H9 (cell line): ENCODE measurements around the gene UFSP1. TPM values are rescaled to one million over a fixed set of nuclear protein-coding genes. Genes with fewer than 3 reads are reported as not detected.

Experiments
- DNase-seq: peaks from one replicate; pipeline ENCODE4 v3.0.0-alpha.2; 2017
- H2AFZ ChIP-seq: one replicate; pipeline ENCODE4 v1.6.1; 2013; ENCODE audit warnings: mild to moderate bottlenecking, low read length, control low read depth, moderate library complexity
- H2AK5ac ChIP-seq: 2 replicates; pipeline ENCODE4 v1.6.1; 2013; ENCODE audit warnings: low read length, control low read depth, mixed read lengths; ENCODE audit not compliant: insufficient read length
- H2BK120ac ChIP-seq: one replicate; pipeline ENCODE4 v1.6.1; 2013; ENCODE audit warnings: low read depth, mild to moderate bottlenecking, low read length, control low read depth, inconsistent platforms; ENCODE audit not compliant: poor library complexity, severe bottlenecking
- H2BK12ac ChIP-seq: 2 replicates; pipeline ENCODE4 v1.6.1; 2013; ENCODE audit warnings: low read length, control low read depth, mixed read lengths, low read depth; ENCODE audit not compliant: insufficient read length
- H2BK15ac ChIP-seq: 2 replicates; pipeline ENCODE4 v1.6.1; 2013; ENCODE audit warnings: low read depth, low read length, control low read depth
- H2BK20ac ChIP-seq: one replicate; pipeline ENCODE4 v1.6.1; 2013; ENCODE audit warnings: low read depth, mild to moderate bottlenecking, low read length, control low read depth, inconsistent platforms; ENCODE audit not compliant: poor library complexity, severe bottlenecking
- H2BK5ac ChIP-seq: 2 replicates; pipeline ENCODE4 v1.6.1; 2013; ENCODE audit warnings: low read length, control low read depth, mixed read lengths; ENCODE audit not compliant: insufficient read length
- H3K14ac ChIP-seq: 2 replicates; pipeline ENCODE4 v1.6.1; 2013; ENCODE audit warnings: low read length, control low read depth; ENCODE audit not compliant: insufficient read depth
- H3K18ac ChIP-seq: 2 replicates; pipeline ENCODE4 v1.6.1; 2013; ENCODE audit warnings: low read depth, mild to moderate bottlenecking, mixed read lengths, low read length, control low read depth; ENCODE audit not compliant: insufficient read length
- H3K23ac ChIP-seq: 2 replicates; pipeline ENCODE4 v1.6.1; 2013; ENCODE audit warnings: low read length, control low read depth, mixed read lengths, low read depth; ENCODE audit not compliant: insufficient read length
- H3K23me2 ChIP-seq: 2 replicates; pipeline ENCODE4 v1.6.1; 2013; ENCODE audit warnings: low read depth, mild to moderate bottlenecking, mixed read lengths, low read length, control low read depth; ENCODE audit not compliant: insufficient read length, poor library complexity, severe bottlenecking
- H3K27ac ChIP-seq: 2 replicates; pipeline ENCODE4 v1.5.1; 2013; ENCODE audit warnings: low read length, control low read depth, mixed read lengths, low read depth; ENCODE audit not compliant: insufficient read length
- H3K27me3 ChIP-seq: 2 replicates; pipeline ENCODE4 v1.6.1; 2013; ENCODE audit warnings: low read length, control low read depth, inconsistent platforms; ENCODE audit not compliant: insufficient read depth
- H3K4ac ChIP-seq: 2 replicates; pipeline ENCODE4 v1.6.1; 2013; ENCODE audit warnings: low read depth, mild to moderate bottlenecking, control low read depth, inconsistent platforms, low read length, moderate library complexity
- H3K4me1 ChIP-seq: 2 replicates; pipeline ENCODE4 v1.6.1; 2013; ENCODE audit warnings: low read length, control low read depth, inconsistent platforms; ENCODE audit not compliant: insufficient read depth
- H3K4me2 ChIP-seq: 2 replicates; pipeline ENCODE4 v1.6.1; 2013; ENCODE audit warnings: low read length, control low read depth, mixed read lengths; ENCODE audit not compliant: insufficient read length, insufficient read depth
- H3K56ac ChIP-seq: 2 replicates; pipeline ENCODE4 v1.6.1; 2013; ENCODE audit warnings: low read depth, mild to moderate bottlenecking, mixed read lengths, low read length, control low read depth; ENCODE audit not compliant: insufficient read length
- H3K79me1 ChIP-seq: 2 replicates; pipeline ENCODE4 v1.6.1; 2013; ENCODE audit warnings: low read depth, mild to moderate bottlenecking, moderate library complexity, low read length, control low read depth, inconsistent platforms; ENCODE audit not compliant: insufficient read depth, poor library complexity, severe bottlenecking
- H3K79me2 ChIP-seq: 2 replicates; pipeline ENCODE4 v1.6.1; 2013; ENCODE audit warnings: low read length, control low read depth, inconsistent platforms; ENCODE audit not compliant: insufficient read depth
- H3K9ac ChIP-seq: 2 replicates; pipeline ENCODE4 v1.6.1; 2013; ENCODE audit warnings: low read length, control low read depth, mixed read lengths; ENCODE audit not compliant: insufficient read length; ENCODE audit errors: extremely low read depth
- H3K9me3 ChIP-seq: one replicate; pipeline ENCODE4 v1.6.1; 2013; ENCODE audit warnings: low read depth, low read length, inconsistent platforms; ENCODE audit not compliant: control insufficient read depth
- H3T11ph ChIP-seq: one replicate; pipeline ENCODE4 v1.6.1; 2013; ENCODE audit warnings: mild to moderate bottlenecking, low read length, control low read depth, inconsistent platforms
- H4K20me1 ChIP-seq: one replicate; pipeline ENCODE4 v1.6.1; 2013; ENCODE audit not compliant: control insufficient read depth, insufficient read length, insufficient read depth
- H4K5ac ChIP-seq: 2 replicates; pipeline ENCODE4 v1.6.1; 2013; ENCODE audit warnings: low read depth, mild to moderate bottlenecking, mixed read lengths, low read length, control low read depth; ENCODE audit not compliant: insufficient read length
- H4K8ac ChIP-seq: replicated peaks from 2 replicates; pipeline ENCODE4 v1.6.1; 2013; ENCODE audit warnings: low read length, control low read depth, mixed read lengths, low read depth; ENCODE audit not compliant: insufficient read length
- H4K91ac ChIP-seq: 2 replicates; pipeline ENCODE4 v1.6.1; 2013; ENCODE audit warnings: low read depth, mild to moderate bottlenecking, moderate library complexity, mixed read lengths, low read length, control low read depth; ENCODE audit not compliant: insufficient read length
- H3K27ac Mint-ChIP-seq, 3 experiments: 2 replicates in 2 of 3; 3 replicates in 1 of 3; pipeline ENCODE4 v1.8.0; 2020 to 2021; ENCODE audit warnings: mixed read lengths in 3 of 3, mild to moderate bottlenecking in 1 of 3, moderate library complexity in 1 of 3
- H3K27me3 Mint-ChIP-seq: 2 replicates; pipeline ENCODE4 v1.8.0; 2021; ENCODE audit warnings: low read depth, mild to moderate bottlenecking, moderate library complexity, mixed read lengths
- H3K36me3 Mint-ChIP-seq, 3 experiments: 2 replicates in 2 of 3; 3 replicates in 1 of 3; pipeline ENCODE4 v1.8.0; 2020 to 2021; ENCODE audit warnings: low read depth in 3 of 3, mixed read lengths in 3 of 3; ENCODE audit not compliant: insufficient read depth in 1 of 3
- H3K4me1 Mint-ChIP-seq, 2 experiments: 2 replicates each; pipeline ENCODE4 v1.8.0; 2020; ENCODE audit warnings: mixed read lengths in 2 of 2
- H3K4me3 Mint-ChIP-seq, 2 experiments: 2 replicates in 1 of 2; 3 replicates in 1 of 2; pipeline ENCODE4 v1.8.0; 2020 to 2021; ENCODE audit warnings: mild to moderate bottlenecking in 2 of 2, mixed read lengths in 2 of 2, moderate library complexity in 1 of 2
- H3K9me3 Mint-ChIP-seq, 2 experiments: 2 replicates in 1 of 2; 3 replicates in 1 of 2; pipeline ENCODE4 v1.8.0; 2020; ENCODE audit warnings: mild to moderate bottlenecking in 2 of 2, mixed read lengths in 2 of 2, moderate library complexity in 1 of 2
- CTCF ChIP-seq: fragments of 200-600 bp; sonication (generic); conservative IDR thresholded peaks from 3 replicates; pipeline ENCODE4 v1.8.0; 2021; ENCODE audit warnings: antibody characterized with exemption, mild to moderate bottlenecking
- WGBS: extraction: QIAGEN DNeasy Blood & Tissue Kit; methylation state at CpG from one replicate; pipeline ENCODE4 v1.1.7; 2013; ENCODE audit warnings: missing lambda C conversion rate, low lambda C conversion rate, mixed read lengths; ENCODE audit not compliant: insufficient read length; ENCODE audit errors: extremely low coverage; 5-methylcytosine and 5-hydroxymethylcytosine counted together
- total RNA-seq: library from RNA; stranded (reverse); gene quantifications from 2 replicates; pipeline ENCODE4 v1.2.1, GENCODE V29; 2021

Gene UFSP1
- total RNA-seq, 1 experiment from 2014 or later = 4.3 TPM

GRCh38 chr7:100874577-100875355, 14.7 kb downstream of the UFSP1 start, which contains the start of gene SRRT:
SRRT (plus strand) TSS chr7:100875103; CDS start chr7:100875591, 488 bp downstream.
- Histone ChIP-seq H2BK20ac (no peak within 1 kb of the TSS), H3K79me2 (peaks cover 34% of the 10 kb centered on the region; the same call in 1 of the 2 replicates), H3K14ac (peak within 1 kb of the TSS; percentile 89), H3K23me2 (peaks cover 5% of the 10 kb centered on the region), H2AFZ (no peak within 1 kb of the TSS), H3K23ac (no peak within 1 kb of the TSS), H2BK15ac (no peak within 1 kb of the TSS), H3K9me3 (no peaks in the 10 kb centered on the region), H3T11ph (no peak within 1 kb of the TSS), H3K4me1 (no peaks in the 10 kb centered on the region; the same call in 1 of the 2 replicates), H4K91ac (no peak within 1 kb of the TSS), H3K27me3 (no peaks in the 10 kb centered on the region), H3K9ac (peak within 1 kb of the TSS; percentile 90), H2BK5ac (no peak within 1 kb of the TSS), H4K8ac (no peak within 1 kb of the TSS), H3K27ac (peak within 1 kb of the TSS; percentile 73), H3K4me2 (peak within 1 kb of the TSS; percentile 78), H3K18ac (peak within 1 kb of the TSS; percentile 95), H4K20me1 (no peaks in the 10 kb centered on the region), H4K5ac (peak within 1 kb of the TSS; percentile 15), H3K56ac (no peak within 1 kb of the TSS), H3K4ac (no peak within 1 kb of the TSS; the same call in 1 of the 2 replicates), H2AK5ac (no peak within 1 kb of the TSS), H2BK120ac (no peak within 1 kb of the TSS), H2BK12ac (no peak within 1 kb of the TSS), H3K79me1 (no peaks in the 10 kb centered on the region)
- no CpG with 5 or more reads among the region's 79 CpGs for WGBS
- Mint-ChIP-seq H3K36me3 (peaks cover 55 to 93% (median 89%) of the 10 kb centered on the region in 3 experiments), H3K4me3 (peak within 1 kb of the TSS; percentile 99), H3K9me3 (no peaks in the 10 kb centered on the region), H3K27me3 (no peaks in the 10 kb centered on the region), H3K27ac (peak within 1 kb of the TSS; percentile 99 to 100 (median 99)), H3K4me1 (peaks cover 24% of the 10 kb centered on the region in 2 experiments)
- DNase-seq = peak; percentile 97
- peak; percentile 43; the same call in 2 of the 3 replicates for TF ChIP-seq CTCF
